RKO (cell line): Measurements from ENCODE around the gene CRYGN.

ENCODE experiments used
- DNase-seq: peaks from one replicate; pipeline ENCODE4 v3.0.0-alpha.2; 2016; ENCODE audit warnings: low spot score

CRYGN gene

DNA sequence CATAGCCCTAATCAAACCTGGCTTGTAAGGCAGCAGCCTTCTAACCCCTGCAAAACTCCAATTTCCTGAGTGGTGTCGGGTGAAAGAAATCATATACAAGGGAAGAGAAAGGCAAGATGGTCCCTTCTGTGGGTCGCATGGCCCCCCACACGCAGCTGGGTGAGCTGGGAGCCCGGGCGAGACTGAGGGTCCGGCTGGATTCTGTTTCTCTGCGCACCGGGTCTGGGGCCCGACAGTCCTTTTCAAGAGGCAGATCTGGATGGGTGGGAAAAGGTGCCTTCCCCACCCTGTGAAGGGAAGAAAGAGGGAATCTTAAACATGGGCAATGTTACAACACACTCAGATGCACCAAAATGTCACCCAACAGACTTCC lies 48.6 kb downstream of the CRYGN start:
- DNase-seq, result no peak

DNA sequence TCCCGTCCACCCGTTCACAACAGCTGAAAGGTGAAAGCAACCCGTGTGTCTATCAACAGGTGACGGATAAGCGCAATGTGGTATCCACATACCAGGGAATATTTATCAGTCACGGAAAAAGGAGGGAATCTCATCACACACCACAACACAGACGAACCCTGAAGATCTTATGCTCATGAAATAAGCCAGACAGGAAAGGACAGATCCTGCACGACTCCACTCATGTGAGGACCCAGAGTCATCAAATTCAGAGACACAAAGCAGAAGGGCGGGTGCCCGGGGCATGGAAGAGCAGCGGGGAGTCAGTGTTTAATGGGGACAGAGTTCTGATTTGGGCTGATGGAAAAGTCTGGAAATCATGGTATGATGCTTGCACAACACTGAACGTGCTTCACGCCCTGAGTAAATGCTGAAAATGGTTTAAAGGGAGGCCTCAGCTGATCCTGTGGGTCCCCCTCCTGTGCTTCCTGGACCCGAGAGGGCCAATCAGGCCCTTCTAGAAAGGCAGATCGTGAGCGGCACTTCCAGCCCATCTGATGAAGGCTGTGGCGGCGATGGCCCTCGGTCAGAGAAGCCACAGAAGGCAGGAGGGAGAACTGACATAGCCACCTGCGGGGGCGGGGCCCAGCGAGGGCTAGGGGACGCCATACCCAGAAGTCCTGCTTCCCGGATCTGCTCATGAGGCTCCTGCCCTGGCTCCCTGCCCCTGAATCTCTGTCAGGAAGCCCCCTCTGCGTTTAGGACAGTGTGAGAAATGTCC lies 49.2 kb downstream of the CRYGN start:
- DNase-seq, result no peak

DNA sequence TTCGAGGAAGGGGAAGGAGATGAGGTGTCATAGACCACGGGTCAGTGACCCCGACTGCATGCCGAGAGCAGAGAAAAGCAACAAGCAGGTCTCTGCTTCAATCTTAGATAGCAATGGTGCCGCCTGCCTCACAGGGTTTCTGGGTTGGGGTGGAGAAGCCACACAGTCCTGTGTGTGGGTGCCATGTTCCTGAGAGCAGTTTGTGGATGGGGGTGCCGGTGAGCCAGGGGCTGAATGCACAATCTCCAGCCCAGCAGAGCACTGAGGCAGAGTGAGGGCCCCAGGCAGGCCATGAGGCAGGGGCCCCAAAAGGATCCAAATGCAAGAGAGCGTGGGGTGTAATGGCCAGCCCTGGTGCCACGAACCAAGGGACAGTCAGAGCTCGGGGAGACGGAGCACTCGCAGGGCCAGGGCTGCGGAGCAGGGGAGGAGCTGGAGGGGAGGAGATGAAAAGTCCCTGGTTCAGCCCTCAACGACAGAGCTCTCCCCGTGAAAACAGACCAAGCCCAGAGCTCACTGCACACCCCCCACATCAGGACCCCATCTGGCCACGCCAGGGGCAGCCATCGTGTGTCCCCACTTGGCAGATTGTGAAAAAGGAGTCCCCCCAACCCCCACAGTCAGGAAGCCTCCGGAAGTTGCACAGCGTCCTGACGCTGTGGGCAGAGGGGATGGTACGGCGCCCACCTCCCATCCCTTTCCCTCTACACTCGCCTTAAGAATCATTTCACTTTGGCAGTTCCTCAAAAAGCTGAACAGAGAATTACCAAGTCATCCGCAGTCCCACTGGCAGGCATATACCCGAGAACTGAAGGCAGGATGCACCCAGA lies 50.0 kb downstream of the CRYGN start:
- no peak for DNase-seq

DNA sequence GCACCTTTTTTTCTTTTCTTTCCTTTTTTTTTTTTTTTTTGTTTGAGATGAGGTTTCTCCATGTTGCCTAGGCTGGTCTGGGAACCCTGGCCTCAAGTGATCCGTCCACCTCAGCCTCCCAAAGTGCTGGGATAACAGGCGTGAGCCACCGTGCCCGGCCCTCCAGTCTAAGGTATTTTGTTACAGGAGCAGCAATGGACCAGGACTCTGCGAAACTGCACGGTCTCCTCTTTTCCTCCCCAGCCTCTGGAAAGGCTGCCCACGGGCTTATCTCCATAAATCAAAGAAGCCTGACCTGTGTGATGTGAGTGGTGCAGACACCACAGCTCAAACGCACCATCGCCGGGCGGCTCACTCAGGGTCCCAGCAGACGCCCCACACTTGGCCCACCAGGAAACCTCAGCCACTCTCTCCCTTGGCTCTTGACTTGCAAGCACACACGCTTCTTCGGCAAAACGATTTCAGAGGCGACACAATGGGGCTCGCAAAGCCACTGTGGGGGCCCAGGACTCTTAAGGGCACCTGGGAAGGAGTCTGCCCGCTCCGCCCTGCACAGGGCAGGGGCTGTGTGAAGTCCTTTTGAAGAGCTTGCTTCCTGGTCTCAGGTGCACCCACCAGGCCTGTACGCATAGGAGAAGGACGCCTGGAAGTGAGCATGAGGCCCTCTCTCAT lies 50.7 kb downstream of the CRYGN start:
- no peak for DNase-seq

DNA sequence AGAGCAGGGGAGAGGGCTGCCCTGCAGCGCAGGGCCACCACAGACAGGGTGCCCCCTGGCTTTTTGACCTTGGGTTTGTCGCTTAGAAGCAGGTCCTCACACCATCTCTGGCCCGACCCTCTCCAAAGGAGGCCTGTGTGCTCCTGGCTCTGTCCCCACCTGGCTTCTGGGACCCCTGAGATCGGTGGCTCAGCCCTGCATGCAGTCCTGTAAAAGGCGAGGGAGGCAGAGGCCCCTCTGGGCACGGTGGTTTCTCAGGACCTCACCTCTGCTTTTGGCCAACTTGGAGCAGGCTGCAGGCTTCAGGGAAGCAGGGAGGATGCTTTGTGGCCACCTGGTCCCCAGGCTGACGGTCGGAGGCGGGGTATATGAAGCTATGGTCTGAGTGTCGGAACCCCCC lies 51.5 kb downstream of the CRYGN start:
- no peak for DNase-seq

DNA sequence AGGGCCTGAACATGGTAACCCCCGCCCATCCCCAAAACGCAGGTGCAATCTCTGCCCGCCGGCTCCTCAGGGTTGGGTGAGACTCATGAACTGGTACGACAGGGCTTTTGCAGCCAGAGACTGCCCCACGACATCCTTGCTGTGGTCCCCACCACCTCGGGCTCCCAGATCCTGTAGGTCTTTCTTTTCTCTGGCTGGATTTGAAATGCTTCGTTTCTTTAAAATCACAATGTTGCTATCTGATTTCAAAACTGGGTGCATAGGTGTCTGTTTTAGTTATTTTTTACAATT lies 52.0 kb downstream of the CRYGN start:
- no peak for DNase-seq

DNA sequence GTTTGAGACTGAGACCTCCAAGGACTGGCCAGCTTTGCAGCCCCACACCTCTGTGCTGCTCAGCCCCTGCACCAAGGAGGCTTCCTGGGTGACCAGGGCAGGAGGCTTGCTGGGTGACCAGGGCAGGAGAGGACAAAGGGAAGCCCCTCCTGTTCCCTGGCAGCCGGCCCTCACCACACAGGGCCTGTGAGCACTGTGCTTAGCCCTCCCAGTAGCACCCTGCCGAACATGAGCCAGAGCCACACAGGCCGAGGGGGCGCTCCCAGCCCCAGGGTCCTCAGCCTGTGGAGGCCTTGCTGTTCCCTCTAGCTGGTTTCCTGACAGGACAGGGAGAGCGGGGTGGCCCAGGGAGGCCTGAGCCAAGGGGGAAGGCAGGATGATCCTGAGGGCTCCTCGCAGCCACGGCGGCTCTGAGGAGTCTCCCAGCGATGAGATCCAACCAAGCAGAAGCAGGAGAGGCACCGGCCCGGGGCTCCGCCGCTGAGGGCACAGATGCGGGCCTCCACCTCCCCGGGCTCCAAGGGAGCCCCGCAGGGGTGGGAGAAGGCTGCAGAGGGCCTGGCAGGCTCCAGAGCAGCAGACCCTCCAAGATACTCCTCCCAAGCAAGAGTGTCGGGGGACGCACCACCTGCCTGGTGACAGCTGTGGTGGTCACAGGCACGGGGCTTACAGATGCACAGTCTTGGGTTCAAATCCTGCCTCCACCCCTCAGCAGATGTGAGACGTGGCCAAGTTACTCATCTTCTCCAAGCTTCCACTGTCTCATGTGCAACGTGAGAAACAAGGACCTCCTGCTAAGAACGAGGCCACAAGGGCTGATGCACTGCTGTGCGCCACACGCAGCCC lies 52.6 kb downstream of the CRYGN start:
- DNase-seq, result no peak

DNA sequence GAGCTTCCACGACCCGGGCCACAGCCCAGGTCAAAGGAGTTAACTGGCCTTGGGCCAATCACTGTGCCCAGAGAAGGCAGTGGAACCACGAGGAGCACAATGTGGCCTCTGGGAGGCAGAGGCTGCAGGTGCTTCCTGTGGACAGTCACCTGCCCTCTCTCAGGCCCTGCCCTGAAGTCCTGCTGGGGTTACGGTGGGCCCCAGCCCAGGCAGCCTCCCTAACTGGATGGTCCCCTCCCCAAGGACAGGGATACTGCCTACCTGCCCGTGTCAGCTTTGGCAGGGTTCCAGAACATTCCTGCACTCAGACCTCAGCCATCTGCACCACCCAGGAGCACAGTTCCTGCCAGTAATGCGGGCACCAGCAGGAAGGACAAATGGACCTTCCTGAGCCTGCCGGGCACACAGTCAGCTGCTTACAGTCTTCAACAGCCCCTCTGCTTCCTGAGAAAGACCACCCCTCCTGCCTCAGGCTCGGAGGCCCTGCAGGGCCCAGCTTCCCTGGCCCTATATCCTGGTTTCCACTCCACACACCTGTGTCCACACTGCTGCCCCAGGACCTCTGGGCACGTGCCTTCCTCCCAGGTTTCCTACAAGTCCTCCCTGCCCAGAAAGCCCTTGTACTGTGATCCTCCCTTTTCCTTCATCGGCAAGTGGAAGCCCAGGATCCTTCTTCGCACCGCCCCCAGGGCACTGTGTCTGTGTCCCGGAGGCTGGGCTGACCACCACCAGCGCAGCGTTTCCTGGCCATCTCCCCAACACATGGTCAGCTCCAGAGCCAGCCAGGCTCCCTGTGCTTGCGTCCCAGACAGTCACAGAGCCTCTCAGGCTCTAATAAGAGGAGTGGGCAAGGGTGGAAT lies 53.4 kb downstream of the CRYGN start:
- no peak for DNase-seq

DNA sequence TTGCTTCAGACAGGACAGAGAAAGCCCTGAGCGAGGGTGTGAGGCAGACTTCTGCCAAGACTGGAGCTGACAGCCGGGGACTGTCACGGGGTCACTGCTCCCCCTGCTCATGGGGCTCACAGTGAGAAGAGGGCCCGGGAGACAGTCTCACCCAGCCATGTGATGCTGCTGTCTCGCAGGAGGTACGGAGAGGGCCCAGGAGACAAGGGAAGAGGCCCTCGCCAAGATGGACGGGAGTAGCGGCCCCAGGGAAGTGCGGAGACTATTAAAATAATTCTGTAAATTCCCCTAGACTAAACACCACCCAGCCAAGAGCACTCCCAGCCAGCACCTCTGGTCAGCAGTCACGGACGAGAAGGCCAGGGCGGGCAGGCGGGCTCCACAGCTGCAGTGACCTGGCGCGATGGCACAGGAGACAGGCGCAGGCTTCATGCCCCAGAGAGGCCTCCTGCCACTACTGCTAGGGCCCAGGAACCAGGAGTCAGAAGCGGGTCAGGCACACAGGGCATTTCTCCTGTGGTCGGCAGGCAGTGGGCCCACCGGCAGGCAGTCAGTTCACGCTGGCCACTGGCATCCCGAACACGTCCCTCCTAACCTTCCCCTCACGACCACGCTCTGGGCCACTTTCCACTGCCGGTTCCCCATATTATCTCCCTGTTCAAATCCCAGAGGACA lies 54.2 kb downstream of the CRYGN start:
- no peak for DNase-seq

DNA sequence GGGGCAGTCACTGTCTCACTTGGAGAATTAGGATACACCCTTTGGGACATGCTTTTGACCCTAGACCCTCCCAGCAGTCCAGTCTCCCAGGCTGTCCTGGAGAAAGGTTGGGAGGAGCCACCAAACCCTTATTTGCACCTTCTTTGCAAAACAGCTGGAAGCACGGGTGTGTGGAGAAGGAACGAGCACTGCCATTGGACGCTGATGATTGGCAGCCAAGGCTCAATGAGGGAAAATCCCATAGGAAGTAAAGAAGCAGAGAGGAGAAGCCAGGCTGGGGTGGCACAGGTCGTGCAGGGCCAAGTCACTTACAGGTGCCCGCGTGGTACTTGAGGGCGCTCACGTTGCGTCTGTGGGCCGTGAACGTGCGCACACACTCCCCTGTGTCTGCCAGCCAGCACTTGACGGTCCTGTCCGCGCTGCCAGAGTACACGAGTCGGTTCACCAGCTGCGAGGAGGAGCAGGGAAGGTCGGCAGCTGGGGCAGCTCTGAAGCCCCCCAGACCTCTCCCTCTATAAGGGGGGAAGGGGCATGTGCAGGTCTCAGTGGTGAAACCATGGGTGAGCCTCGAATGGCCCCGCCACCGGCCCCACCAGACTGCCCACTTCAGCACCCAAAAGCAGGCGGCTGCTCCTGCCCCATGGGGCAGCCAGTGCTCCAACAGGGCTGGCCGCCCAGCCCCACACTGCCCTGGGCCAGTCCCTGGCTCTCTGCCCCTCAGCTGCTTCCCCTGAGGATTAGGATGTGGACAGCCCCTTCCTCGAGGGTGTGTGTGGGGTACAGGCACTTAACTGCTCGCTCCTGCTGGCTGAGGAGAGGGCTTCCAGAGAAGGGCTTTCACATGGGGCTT lies 54.9 kb downstream of the CRYGN start:
- DNase-seq, result no peak

DNA sequence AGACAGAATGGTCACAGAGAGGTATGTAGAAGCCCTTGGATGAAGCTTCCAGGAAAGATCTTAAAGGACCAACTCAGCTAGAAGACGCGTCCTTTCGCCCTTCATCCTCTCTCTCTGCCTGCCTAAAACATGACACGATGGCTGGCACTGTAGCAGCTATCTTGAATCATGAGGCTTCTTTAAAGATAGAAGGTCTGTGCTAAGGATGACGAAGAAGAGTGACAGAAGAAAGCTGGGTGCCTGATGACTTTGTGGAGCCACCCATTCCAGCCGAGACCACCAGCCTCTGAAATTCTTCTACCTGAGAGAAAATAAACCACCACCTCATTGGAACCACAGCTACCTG lies 55.6 kb downstream of the CRYGN start:
- DNase-seq, result no peak

DNA sequence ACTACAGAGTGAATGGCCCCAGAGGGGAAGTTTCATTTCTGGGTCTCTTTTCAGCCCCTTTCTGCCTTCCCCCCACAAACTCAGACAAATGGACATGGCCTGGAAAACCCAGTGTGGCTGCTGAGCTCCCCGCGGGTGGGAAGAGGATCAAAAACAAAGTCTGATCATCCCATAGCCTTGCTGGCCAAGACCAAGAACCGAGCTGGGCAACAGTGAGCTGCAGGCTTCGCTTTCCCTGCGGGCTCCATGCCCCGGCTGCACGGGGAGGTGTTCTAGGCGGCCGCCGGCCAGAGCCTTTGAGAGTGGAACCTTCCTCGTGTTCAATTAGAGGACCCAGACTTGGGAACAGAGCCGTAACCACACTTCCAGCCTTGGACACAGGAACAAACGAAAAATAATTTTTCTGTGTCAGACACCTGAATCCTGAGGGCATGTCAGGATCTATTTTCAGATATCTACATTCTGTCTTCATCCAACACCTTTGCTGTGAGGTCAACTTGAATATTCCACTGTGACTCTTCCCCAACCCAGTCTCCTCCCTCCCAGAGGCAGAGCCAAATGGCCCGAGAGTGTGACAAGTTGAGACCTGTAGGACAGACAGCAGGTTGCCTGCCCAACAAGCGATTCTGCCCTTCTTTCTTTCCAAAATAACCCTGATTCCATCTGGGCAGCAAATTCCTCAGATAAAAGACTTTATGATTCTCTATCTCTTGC lies 56.1 kb downstream of the CRYGN start:
- DNase-seq, result no peak

DNA sequence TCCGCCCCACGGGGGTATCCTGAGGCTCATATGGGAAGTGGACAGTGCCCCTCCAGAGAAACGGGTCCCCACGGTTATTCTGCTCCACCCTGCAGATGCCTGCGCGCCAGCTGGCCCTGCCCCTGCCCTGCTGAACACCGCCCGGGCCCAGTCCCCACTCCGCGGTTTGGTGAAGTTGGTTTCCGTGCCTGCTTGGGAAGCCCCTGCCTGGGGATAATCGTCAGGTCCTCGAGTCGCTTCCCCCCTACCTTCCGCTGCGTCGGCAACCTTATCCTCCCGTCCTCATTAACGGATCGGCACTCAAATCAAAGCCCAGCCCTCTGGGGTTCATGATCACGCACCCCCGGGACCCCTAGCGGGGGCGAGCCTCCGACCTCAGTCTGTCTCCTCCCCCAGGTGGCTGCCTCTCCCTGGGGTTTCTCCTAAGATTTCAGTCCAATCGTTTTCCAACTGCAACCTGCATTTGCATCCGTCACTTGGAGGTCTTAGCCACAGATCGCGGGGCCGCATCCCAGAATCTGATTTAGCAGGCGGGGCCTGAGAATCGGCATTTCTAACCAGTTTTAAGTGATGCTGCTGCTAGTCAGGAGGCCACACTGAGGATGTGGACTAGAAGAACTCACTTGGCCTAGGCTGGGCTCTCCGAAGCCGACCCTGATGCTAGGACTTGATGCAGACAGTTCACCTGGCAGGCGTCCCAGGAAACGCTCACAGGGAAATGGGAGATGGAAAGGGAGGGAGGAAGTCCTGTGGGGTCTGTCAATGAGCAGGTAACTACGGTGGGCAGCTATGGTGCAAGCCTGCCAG lies 57.7 kb downstream of the CRYGN start:
- DNase-seq, result no peak

DNA sequence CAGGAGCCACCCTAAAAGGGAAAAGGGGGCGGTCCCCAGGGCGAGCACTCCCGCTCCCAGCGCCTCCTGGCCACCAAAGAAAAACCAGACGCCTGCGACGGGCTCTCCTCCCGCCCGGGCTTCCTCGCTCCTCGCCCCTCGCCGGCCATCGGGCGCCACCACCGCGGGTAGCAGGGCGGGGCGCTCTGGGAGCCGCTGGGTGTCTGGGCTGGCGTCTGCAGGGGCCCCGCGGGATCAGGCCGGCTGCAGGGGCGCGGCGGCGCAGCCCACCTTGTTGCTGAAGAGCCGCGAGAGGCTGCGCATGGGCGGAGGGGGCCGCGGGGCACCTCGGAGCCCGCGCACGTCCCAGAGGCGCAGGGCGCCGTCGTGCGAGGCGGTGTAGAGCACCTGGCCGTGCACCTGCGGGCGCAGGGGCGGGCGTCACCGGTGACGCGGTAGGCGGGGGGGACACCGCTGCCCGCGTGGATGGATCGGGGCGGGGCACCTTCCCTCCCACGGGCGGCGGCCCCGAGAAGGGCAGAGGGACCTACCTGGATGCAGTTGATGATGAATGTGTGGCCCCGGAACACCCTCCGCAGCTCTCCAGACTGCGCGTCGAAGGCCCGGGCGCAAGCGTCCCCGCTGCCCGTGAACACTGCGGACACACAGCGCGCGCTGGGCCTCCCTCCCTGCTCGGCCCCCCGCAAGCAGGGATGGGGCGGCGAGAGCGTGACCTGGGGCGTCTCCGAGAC lies 58.4 kb downstream of the CRYGN start:
- DNase-seq, result no peak

DNA sequence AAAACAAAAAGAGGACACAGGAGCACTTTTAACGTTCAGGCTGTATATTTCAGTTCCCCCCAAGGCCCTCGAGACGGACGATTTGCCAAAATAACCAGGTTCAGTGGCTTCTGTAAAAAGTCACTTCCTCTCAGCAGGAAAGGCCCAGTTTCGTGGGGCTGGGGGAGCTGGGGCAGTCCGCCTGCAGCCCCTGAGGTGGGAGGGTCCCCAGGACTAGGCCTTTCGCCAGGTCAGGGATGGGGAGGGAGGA lies 58.9 kb downstream of the CRYGN start:
- DNase-seq, result no peak

DNA sequence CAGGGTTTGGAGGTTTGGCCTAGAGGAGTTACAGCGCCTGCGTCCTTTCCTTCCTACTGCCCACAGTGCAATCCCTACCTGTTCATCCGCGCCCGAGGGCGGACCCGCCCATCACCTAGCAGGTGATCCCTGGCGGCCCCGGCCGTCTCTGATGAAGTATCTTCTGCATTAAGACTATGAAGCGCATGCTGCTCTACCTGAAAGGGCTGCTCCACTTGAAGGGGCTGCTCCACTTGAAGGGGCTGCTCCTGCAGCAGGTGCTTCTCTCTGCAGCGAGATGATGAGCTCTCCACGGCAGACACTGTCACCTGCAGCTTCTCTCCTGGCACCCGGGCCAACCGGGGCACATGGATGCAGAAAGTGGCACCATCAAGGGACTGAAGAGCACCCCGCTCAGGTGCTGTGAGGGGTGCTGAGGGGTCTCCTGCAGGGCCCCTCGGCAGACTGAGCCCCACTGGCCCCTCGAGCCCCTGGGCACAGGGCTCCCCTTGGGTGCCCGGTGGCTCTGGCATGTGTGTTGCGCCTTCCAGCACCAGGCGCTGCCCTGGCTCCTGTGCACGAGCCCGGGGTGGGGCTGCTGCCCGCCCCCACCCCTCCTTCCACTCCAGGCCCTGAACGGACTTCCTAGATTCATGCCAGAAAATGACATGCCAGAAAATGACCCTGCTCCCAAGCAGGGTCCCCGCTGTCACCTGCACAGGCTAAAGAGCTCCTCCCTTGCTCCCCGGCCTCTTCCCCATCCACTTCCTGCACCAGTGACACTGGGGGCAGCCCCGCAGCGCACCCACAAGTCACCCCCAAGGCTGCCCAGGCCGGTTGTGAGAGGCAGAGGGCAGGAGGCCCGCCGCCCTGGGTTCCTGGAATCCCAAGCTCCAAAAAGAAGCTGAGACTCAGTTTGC lies 59.5 kb downstream of the CRYGN start:
- no peak for DNase-seq
